GM19025 (cell line): ENCODE results near the gene PCK1.
"Not testable (repeated sequence)": the region's sequence is repeated elsewhere in the genome, so short reads cannot be mapped to it uniquely, and the experiment has no call there.

Experiments
- ATAC-seq: cut with Tn5 transposase; IDR thresholded peaks from one replicate; pipeline ENCODE4 v1.9.1; 2021; ENCODE audit warnings: mild to moderate bottlenecking, low read depth, moderate library complexity; ENCODE audit not compliant: unreplicated experiment

PCK1 gene

DNA sequence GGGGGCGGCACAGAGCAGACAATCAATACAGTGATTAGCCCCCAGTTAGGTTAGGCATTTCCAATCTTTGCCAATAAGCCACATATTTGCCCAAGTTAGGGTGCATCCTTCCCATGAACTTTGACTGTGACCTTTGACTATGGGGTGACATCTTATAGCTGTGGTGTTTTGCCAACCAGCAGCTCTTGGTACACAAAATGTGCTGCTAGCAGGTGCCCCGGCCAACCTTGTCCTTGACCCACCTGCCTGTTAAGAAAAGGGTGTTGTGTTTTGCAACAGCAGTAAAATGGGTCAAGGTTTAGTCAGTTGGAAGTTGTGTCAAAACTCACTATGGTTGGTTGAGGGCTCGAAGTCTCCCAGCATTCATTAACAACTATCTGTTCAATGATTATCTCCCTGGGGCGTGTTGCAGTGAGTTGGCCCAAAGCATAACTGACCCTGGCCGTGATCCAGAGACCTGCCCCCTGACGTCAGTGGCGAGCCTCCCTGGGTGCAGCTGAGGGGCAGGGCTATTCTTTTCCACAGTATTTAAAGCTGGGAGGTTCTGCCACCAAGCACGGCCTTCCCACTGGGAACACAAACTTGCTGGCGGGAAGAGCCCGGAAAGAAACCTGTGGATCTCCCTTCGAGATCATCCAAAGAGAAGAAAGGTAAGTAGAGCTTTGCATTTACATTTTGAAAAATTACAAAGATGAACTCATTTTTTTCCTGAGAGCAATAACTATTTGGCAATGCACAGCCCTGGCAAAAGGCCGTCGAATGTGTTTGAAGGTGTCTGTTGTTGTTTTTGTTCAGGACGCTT, at the start of gene PCK1:
Gene PCK1, plus strand, starts transcription at position 557 of the 802 bp plus-strand sequence. CDS start 302 bp downstream, outside the sequence.
- ATAC-seq, result no peak

DNA sequence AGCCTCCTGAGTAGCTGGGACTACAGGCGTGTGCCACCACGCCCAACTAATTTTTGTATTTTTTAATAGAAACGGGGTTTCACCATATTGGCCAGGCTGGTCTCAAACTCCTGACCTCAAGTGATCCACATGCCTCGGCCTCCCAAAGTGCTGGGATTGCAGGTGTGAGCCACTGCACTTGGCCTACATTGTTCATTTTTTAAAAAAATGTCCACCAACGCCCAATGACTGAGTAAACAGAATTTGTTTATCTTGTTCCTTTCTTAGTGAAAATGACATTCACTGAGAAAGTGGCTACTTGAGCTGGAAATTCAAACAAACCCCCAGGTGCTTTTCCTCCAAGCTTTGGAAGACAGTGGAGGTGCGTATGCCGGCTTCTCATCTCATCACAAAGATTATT, 49.2 kb upstream of the PCK1 start:
- not testable (repeated sequence) for ATAC-seq

DNA sequence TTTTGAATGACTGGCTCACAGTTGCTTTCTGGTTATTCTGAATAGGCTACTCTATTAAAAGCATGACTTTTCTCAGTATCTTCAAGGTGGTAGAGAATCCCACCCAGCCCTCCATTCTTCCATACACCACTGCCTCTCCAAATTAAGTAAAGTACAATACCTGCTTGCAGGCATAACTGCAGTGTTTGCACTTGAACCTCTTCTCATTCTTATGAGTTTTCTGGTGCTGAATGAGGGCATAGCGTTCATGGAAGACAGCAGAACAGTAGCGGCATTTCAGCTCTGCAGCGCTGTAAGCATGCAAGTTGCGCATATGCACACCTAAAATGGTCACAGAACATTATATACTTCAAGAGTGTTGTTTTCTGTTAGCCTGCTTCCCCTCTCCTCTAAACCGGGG, 48.5 kb upstream of the PCK1 start:
- no peak for ATAC-seq

DNA sequence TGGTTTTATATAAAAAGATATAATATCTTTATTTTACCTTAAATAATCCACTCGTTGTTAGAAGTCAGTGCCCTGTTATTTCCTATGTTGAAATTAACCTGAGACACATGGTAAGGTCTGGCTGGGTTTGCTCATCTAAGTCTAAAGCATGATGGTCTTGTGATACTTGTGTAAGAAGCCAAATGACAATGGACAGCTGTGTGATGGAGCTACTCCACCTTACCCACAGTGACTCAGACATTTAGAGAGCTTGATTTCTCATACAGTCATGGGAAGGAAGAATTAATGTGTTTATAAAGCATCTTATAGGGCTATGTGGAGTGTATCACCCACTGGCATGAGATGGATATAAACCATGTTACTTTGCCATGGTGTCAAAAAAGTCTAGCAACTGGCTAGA, 47.7 kb upstream of the PCK1 start:
- ATAC-seq, result no peak

DNA sequence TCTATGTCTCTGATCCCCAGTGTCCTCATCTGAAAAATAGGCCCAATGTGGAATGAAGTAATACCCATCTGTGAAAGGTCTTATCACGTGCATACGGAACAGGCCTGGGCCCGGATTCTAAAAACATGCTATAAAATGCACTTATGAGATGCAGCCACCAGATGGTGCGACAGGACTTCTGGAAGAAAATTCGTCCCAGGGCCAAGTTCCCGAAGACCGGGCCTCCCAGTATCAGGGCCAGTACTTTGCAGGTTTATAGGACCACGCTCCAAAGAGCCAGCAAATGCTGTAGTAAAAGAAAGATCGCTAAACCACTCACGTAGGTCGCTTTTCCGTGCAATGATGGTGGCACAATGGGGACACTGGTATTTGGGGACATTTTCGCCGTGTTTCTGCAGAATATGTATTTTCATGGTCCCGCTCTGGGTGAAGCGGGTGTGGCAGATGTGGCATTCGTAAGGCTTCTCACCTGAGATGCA, 46.6 kb upstream of the PCK1 start:
- no peak for ATAC-seq

DNA sequence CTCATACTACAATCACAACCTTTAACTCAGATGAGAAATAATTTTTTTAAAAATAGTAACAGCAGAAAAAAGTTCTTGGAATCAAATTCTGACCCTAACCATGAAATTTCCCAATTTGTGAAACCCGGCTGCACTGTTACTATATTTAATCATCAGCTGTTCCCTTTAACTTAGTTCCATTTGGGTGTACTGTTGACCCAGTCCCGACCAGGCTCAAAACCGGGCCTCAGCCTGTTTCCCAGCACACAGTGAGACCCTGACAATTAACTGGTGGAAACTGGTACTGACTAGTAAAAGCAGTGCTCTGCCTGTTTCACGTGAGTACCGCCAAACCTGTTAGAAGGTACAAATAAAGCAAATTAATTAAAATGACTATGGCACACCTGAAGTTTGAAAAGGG, 43.0 kb upstream of the PCK1 start:
- ATAC-seq, result no peak

DNA sequence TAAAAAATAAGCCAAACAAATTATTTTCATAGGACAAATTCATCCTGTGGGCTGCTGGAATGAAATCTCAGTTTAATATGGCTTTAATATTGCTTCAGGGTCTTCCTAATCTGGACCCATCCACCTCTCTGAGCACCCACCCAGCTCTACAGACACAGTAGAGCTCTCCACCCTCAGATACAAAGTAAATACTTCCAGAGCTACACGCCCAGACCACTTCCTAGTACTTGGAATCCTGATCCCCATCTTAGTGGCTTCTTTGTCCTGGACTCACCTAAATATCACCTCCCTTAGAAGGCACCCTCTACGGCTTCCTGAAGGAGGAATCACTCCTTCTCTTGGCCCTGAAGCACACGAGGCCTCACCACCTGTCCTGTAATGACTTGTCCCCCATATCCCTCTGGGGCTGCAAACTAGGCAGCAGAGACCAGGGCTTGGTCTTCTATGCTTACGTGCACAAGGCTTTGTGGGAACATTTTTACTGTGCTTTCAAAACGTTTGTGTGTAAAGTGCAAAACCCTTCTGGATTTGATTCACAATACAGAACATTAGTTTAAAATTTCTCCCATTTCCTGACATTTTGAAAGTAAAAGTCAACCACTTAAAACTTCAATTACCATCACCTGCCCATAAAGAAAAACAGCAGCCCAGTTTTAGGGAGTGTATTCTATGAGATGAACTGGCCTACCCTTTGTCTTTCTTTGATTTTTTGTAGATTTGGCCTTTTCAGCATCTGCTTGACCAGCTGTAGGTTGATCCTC, 38.4 kb upstream of the PCK1 start:
- no peak for ATAC-seq

DNA sequence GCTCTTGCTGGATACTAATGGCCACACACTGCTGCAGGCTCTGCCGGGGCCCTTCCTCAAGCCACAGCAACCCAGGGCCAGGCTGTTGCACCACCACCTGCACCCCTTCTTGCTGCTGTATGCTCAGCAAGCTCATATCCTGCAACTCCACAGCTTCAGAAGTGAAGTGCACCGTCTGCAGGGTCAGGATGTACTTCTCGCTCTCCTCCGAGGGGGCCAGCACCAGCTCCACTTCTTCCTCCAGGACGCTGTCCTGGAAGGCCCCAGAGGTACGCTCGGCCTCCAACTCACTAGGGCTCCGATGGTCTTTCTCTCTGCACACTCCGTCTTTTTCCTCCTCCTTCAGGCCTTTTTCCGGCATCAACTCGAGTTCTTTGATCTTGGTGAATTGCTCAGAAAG, 37.1 kb upstream of the PCK1 start:
- no peak for ATAC-seq

DNA sequence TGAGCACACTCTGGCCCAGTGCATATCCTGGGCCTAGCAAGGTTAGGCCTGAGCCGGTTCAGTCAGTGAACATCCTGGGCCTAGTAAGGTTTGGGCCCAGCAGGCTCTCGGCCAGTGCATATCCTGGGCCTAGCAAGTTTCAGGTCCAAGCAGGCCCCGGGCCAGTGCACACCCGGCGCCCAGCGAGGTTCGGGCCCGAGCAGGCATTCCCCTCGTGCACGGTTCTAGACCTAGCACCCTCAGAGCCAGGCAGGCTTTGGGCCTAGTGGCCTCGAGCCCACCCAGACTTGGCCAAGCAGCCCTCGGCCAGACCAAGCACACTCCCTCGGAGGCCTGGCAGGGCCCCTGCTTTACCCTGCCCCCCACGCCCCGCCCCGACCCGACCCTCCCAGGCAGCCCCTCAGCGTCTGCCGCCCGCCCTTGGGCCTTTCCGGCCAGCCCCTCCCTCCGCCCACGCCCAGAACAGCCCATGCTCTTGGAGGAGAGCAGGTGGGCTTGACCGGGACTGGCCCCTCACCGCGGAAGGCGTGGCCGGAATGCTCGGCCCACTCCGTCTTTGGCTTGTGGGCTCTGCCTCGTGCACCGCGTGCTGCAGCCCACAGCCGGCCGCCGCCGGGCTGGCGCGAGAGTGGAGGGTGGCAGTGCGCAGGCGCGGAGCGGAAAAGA, 36.3 kb upstream of the PCK1 start, which contains the start of gene CTCFL:
Gene CTCFL, minus strand, starts transcription at position 630 of the 666 bp plus-strand sequence. CDS start 935 bp downstream, outside the sequence.
- no peak for ATAC-seq

DNA sequence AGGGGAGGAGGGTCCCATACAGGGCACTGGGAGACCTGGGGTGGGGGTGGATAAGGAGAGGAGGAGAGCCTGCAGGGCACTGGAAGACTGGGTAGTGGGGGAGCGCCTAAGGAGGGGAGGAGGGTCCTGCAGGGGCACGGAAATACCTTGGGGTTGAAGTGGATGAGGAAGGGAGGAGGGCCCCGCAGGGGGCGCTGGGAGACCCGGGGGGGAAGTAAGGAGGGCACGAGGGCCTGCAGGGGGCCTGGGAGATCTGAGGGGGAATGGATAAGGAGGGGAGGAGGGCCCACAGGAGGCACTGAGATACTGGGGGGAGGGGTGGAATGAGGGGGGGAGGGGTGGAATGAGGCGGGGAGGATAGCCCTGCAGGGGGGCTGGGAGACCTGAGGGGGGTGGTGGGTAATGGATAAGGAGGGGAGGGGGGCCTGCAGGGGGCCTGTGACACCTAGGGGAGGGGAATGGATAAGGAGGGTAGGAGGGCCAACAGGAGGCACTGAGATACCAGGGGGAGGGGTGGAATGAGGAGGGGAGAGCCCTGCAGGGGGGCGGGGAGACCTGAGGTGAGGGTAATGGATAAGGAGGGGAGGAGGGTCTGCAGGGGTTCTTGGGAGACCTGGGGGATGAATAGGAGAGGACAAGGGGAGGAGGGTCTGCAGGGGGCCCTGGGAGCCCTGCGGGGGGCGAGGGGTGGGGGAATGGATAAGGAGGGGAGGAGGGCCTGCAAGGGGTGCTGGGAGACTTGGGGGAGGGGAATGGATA, 35.4 kb upstream of the PCK1 start:
- no peak for ATAC-seq

DNA sequence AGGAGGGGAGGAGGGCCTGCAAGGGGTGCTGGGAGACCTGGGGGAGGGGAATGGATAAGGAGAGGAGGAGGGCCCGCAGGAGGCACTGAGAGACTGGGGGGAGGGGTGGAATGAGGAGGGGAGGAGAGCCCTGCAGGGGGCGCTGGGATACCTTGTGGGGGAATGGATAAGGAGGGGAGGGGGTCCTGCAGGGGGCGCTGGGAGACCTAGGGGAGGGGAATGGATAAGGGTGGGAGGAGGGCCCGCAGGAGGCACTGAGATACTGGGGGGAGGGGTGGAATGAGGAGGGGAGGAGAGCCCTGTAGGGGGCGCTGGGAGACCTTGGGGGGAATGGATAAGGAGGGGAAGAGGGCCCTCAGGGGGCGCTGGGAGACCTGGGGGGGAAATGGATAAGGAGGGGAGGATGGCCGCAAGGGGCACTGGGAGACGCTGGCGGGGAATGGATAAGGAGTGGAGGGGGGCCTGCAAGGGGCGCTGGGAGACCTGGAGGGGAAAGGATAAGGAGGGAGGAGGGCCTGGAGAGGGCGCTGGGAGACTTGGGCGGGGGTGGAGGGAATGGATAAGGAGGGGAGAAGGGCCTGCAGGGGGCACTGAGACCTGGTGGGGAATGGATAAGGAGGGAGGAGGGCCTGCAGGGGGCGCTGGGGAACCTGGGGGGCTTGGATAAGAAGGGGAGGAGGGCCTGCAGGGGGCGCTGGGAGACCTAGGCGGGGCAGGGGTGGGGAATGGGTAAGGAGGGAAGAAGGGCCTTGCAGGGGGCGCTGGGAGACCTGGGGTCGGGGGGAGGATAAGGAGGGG, 34.6 kb upstream of the PCK1 start:
- no peak for ATAC-seq

DNA sequence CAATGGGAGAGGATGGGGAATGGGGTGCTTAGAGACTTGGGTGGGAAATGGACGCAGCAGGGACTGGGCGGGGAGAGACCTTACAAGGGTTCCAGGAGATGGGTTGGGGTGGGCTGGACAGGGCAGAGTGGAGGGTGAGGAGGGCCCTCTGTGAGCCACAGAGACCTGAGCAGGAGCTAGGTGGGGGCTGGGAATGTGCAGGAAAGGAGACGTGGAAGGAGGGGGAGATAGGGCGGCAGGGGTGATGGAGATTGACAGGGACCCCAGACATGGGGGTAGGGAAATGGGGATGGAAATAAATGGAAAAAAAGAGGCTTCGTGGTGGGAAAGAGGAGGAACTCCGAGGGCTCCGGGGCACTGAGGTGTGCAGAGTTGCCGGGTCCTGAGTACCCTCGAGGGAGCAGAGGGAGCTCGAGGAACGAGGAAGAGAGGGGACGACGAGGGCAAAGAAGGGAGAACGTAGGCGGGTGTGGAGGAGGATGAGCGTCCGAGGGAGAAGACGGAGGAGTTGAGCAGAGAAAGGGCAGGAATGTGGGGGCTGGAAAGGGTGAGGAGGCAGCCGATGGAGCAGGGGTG, 33.9 kb upstream of the PCK1 start:
- ATAC-seq, result no peak

DNA sequence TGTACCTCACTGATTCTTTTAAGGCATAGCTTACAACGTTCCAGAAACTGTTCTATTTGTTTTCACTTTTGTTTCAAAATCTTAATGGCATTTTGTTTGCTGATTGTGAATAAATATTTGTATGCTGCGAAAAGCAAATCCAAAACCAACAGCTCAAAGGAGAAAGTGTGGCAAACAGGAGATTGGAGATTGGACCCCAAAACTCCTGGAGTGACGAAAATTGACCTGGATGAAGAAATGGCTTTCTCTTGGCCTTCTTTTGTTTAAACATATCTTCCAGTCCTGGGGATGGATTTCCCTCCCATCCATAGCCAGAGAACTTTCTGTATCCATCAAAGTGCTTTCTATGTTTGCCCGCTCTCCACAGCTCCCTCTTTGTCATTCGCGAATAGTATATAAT, 33.2 kb upstream of the PCK1 start:
- ATAC-seq, result no peak

DNA sequence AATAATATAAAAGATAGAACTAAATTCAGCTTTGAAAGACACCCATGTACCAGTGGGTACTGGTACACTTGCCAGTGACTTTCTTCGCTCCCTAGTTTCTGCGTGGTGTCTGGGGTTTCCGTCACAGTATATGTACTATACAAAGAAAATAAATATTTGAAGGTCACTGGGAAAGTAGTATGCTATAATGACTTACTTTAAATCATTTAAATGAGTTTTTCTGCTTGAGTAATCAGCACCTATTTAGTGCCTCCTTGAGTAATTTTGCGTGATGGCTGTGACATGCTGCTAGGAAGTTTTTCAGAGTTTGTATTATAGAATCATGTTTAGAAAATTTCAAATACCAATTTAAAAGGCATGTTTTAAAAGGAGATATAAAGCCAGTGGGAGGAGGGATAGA, 32.8 kb upstream of the PCK1 start:
- no peak for ATAC-seq

DNA sequence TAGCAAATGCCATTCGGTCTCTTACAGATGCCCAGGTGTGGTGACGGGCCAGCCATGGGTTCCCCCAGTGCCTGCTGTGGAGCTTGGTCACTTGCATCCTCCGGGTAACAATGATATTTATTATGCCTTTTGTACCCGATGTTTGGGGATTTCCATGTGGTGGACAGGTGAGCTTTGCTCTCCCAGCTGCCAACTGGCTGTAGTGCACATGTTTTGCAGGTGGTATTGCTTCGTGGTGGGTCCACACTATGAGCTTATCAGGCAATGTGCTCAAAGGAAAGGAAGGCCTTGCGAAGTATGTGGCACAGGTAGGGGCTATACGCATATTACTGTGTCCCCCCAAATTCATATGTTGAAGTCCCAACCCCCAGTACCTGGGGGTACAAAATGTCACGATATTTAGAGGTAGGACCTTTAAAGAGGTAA, 31.7 kb upstream of the PCK1 start:
- ATAC-seq, result no peak

DNA sequence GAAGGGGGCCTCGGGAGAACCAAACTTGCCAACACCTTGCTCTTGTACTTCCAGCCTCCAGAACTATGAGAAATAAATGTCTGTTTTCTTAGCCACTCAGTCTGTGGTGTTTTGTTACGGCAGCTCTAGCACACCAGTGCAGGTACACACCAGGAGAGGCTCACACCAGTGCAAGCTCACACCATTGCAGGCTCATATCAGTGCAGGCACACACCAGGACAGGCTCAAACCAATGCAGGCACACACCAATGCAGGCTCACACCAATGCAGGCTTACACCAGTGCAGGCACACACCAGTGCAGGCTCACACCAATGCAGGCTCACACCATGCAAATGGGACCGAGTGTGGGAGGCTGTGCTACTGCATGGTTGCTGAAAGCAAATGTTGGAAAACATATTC, 31.1 kb upstream of the PCK1 start:
- ATAC-seq, result no peak

DNA sequence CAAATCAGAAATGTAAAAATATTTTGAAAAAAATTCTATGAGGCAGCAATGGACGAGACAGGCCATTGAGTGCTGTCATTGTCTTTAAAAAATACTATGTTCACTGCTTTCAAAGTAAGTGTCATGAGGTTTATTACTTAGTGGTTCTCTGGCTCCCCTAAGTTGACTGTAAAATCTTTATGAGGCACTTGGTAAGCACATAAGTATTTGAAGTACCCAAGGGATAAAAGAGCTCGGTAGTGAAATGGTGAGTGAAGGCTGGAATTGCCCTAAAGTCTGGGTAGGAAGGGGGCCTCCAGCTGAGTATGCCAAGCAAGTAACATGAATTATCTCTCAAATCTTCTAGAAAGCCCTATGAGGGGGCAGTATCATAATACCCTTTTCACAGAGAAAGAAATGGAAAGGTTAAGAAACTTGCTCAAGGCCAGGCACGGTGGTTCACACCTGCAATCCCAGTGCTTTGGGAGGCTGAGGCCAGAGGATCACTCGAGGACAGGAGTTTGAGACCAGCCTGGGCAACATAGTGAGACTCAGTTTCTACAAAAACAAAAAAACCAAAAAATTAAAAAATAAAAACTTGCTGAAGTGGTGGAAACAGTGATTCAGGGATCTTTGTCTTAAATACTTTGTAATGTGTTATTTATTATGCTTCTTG, 30.5 kb upstream of the PCK1 start:
- no peak for ATAC-seq

DNA sequence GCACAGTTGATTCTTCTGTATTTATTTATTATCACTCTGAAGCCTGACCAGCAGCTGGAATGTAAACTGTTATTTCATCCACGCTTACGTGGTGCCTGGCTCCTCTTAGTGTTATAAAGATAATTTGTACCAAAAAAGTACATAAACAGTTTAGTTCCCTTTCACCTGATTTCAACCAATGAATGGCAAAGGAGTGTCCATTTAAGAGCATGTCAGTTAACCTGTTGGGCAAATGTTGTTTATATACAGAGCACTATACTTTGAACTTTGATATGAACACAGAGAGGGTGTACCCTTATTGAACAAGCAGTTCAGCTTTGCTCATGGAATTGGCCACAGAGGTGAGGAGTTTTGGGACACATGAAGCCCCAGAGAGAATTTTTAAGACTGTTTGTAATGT, 28.8 kb upstream of the PCK1 start:
- ATAC-seq, result no peak

DNA sequence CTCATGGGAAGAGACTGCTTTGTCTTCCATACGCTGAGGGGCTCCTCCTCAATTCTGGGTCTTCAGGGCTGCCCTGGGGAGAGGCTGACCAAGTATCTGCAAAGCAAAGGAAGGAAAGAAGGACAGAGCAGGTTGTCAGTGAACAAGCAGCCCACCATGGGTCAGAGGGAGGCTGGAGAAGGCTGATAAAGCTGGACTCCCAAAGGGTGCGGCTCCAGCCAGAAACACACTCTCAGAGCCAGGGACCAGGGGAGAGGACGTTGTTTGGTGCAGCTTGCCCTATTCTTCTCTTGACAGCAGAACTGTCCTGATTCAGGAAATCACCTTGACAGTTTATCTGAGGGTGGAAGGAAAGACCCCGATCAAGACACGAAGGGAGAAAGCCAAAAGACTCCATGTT, 25.6 kb upstream of the PCK1 start:
- no peak for ATAC-seq
